ENCODE results near the gene NCAPD2. TPM values are rescaled to one million over a fixed set of nuclear protein-coding genes. Genes with fewer than 3 reads are reported as not detected.

The NCAPD2 gene
- polyA plus RNA-seq, 3 donors = 6.2 to 15.0 (median 8.3) TPM

- Histone ChIP-seq H3K9ac (ENCODE audit: insufficient read depth, low read length, poor library complexity, severe bottlenecking) (no peak overlapping the region), H3K27ac (ENCODE audit: low read depth in 1 of 2, low read length in 2 of 2) (peak overlapping the region; percentile 86 to 91), H3K79me2 (ENCODE audit: insufficient read depth, low read length) (peaks cover 75% of the 10 kb centered on the region), H3K4me3 (replicated peaks in 1 of 3; ENCODE audit: low read depth in 2 of 3, low read length in 3 of 3) (peak overlapping the region in 1 of 3 experiments; percentile 97), H3K27me3 (ENCODE audit: control insufficient read depth in 2 of 2, insufficient read depth in 2 of 2, low read length in 2 of 2) (no peaks in the 10 kb centered on the region), H3K36me3 (replicated peaks in 1 of 2; ENCODE audit: control insufficient read depth in 1 of 2, insufficient read depth in 2 of 2, low read length in 2 of 2) (peaks cover 45 to 56% of the 10 kb centered on the region in 2 donors), H2AFZ (ENCODE audit: insufficient read depth, low read depth, low read length, poor library complexity, severe bottlenecking) (no peak overlapping the region), H3K9me3 (replicated peaks in 1 of 2; ENCODE audit: control insufficient read depth in 1 of 2, insufficient read depth in 1 of 2, low read length in 2 of 2) (no peaks in the 10 kb centered on the region), H4K20me1 (ENCODE audit: insufficient read depth, low read length) (peaks cover 61% of the 10 kb centered on the region), H3K4me2 (replicated peaks; ENCODE audit: extremely low read depth, low read length, poor library complexity, severe bottlenecking) (peak overlapping the region; percentile 99), H3K4me1 (ENCODE audit: control insufficient read depth in 1 of 2, insufficient read depth in 2 of 2, low read length in 2 of 2) (peaks cover 57 to 58% of the 10 kb centered on the region in 2 donors)
- Mint-ChIP-seq H3K36me3 (peaks cover 51 to 79% of the 10 kb centered on the region in 2 donors), H3K4me3 (peak overlapping the region in 1 of 2 donors; percentile 2), H3K4me1 (peaks cover 61% of the 10 kb centered on the region), H3K9me3 (peaks cover 0 to 2% (median 0%) of the 10 kb centered on the region in 7 donors), H3K27me3 (ENCODE audit: low read depth in 3 of 3) (peaks cover 0 to 1% (median 0%) of the 10 kb centered on the region in 3 donors), H3K27ac (peak overlapping the region; percentile 82 to 98 (median 94))
- intact Hi-C loops (cut with micrococcal nuclease) = no loop called here
- DNase-seq = no peak
- no peak for TF ChIP-seq CTCF (IDR thresholded peaks at IDR 0.05)
- WGBS (ENCODE audit: insufficient coverage) = no CpG with 5 or more reads among the region's 1 CpG
These were observed 53.7 kb downstream of the NCAPD2 start for GRCh38 chr12:6547566-6547965.

- peak overlapping the region; percentile 99 for H3K4me2 ChIP-seq (replicated peaks; ENCODE audit: extremely low read depth, low read length, poor library complexity, severe bottlenecking)
- H3K4me1 ChIP-seq (ENCODE audit: control insufficient read depth in 1 of 2, insufficient read depth in 2 of 2, low read length in 2 of 2) = peaks cover 57 to 59% of the 10 kb centered on the region in 2 donors
- H3K4me3 ChIP-seq (replicated peaks in 1 of 3; ENCODE audit: low read depth in 2 of 3, low read length in 3 of 3) = peak overlapping the region in 2 of 3 experiments; percentile 38 to 97
- WGBS (ENCODE audit: insufficient coverage) = 94% methylated on average over 7 of the region's 9 CpGs
- H3K36me3 ChIP-seq (replicated peaks in 1 of 2; ENCODE audit: control insufficient read depth in 1 of 2, insufficient read depth in 2 of 2, low read length in 2 of 2) = peaks cover 41 to 56% of the 10 kb centered on the region in 2 donors
- no peak for DNase-seq
- H2AFZ ChIP-seq (ENCODE audit: insufficient read depth, low read depth, low read length, poor library complexity, severe bottlenecking) = no peak overlapping the region
- intact Hi-C loops (cut with micrococcal nuclease) = loop anchor here in 1 of 2 donors (2.0 kb wide), 1 partner anchor 13 kb away; the partner anchor contains the start of gene GAPDH
- H3K27ac ChIP-seq (ENCODE audit: low read depth in 1 of 2, low read length in 2 of 2) = peak overlapping the region; percentile 86 to 91
- H3K27me3 ChIP-seq (ENCODE audit: control insufficient read depth in 2 of 2, insufficient read depth in 2 of 2, low read length in 2 of 2) = no peaks in the 10 kb centered on the region
- H3K4me1 Mint-ChIP-seq = peaks cover 61% of the 10 kb centered on the region
- peak overlapping the region; percentile 56 for H3K9ac ChIP-seq (ENCODE audit: insufficient read depth, low read length, poor library complexity, severe bottlenecking)
- no peak for TF ChIP-seq CTCF (IDR thresholded peaks at IDR 0.05)
- H3K36me3 Mint-ChIP-seq = peaks cover 47 to 78% of the 10 kb centered on the region in 2 donors
- peaks cover 77% of the 10 kb centered on the region for H3K79me2 ChIP-seq (ENCODE audit: insufficient read depth, low read length)
- peaks cover 0 to 2% (median 0%) of the 10 kb centered on the region in 7 donors for H3K9me3 Mint-ChIP-seq
- H4K20me1 ChIP-seq (ENCODE audit: insufficient read depth, low read length) = peaks cover 61% of the 10 kb centered on the region
- peaks cover 0 to 1% (median 0%) of the 10 kb centered on the region in 3 donors for H3K27me3 Mint-ChIP-seq (ENCODE audit: low read depth in 3 of 3)
- no peaks in the 10 kb centered on the region for H3K9me3 ChIP-seq (replicated peaks in 1 of 2; ENCODE audit: control insufficient read depth in 1 of 2, insufficient read depth in 1 of 2, low read length in 2 of 2)
- peak overlapping the region; percentile 66 to 90 for H3K4me3 Mint-ChIP-seq
- peak overlapping the region; percentile 80 to 98 (median 94) for H3K27ac Mint-ChIP-seq
These were observed 54.1 kb downstream of the NCAPD2 start for GRCh38 chr12:6547987-6548386.

Measured in CD14-positive monocyte (primary cell).